H7 (cell line): Measurements from ENCODE around the gene HEG1. TPM values are rescaled to one million over a fixed set of nuclear protein-coding genes. Genes with fewer than 3 reads are reported as not detected.

Experiments used
- DNase-seq: peaks from one replicate; pipeline ENCODE4 v3.0.0; 2012
- H3K27me3 ChIP-seq: 2 replicates; pipeline ENCODE4 v1.6.0; 2011; ENCODE audit warnings: mild to moderate bottlenecking, low read length; ENCODE audit not compliant: control insufficient read depth, insufficient read depth
- H3K36me3 ChIP-seq: replicated peaks from 2 replicates; pipeline ENCODE4 v1.5.1; 2011; ENCODE audit warnings: low read length; ENCODE audit not compliant: control insufficient read depth, insufficient read depth
- H3K4me3 ChIP-seq: 2 replicates; pipeline ENCODE4 v1.5.1; 2011; ENCODE audit warnings: low read depth, mild to moderate bottlenecking, control low read depth, low read length, moderate library complexity; ENCODE audit not compliant: insufficient read depth
- total RNA-seq: library from RNA; depleted of rRNA; stranded (reverse); fragments of >200 nt; shearing (Covaris generic); gene quantifications from 2 replicates; pipeline ENCODE4 v1.2.3, GENCODE V29; 2014

Gene HEG1
- total RNA-seq, 1 experiment from 2014 or later: 18.0 TPM

DNA sequence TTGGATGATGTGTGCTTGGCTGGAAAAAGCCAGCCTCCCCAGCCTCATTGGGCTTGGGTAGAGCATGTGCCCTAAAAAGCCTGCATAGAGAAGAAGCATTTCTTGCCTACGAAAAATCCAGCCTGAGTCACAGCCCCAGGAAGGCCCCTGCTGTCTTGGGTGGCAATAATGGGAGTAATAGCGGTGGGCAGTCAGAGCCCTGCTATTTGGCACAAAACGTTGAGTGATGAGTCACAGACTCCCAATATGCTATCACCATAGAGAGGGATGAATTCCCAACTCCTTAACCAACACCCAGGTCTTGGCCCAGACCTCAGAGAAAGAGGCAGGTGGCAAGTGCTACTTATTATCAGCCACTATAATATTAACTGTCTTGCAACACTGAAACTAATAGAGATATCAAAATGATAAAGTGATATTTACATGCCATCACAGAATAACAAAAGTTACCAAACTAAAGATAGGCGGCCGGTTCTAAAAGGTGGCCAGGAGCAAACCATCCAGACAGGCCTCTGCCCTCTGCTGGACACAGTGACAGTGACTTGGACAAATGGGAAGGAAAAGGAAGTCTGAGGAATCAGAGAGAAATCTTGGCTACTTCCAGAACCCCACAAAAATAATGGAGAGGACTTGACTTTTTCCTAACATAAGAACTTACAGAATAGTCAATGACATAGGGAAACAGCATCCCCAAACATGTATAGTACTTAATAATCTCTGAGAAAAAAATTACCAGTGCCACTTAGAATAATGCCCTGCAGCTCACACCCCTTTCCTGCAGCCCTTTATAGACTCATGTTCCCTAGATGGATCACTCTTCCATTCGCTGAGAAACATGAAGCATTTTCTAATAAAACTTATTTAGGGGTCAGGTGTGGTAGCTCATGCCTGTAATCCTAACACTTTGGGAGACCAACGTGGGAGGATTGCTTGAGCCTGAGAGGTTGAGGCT, 69.3 kb downstream of the HEG1 start:
- H3K27me3 ChIP-seq: no peaks in the 10 kb centered on the region
- peak; percentile 66 for DNase-seq
- no peak overlapping the region for H3K4me3 ChIP-seq
- peaks cover 2% of the 10 kb centered on the region for H3K36me3 ChIP-seq

DNA sequence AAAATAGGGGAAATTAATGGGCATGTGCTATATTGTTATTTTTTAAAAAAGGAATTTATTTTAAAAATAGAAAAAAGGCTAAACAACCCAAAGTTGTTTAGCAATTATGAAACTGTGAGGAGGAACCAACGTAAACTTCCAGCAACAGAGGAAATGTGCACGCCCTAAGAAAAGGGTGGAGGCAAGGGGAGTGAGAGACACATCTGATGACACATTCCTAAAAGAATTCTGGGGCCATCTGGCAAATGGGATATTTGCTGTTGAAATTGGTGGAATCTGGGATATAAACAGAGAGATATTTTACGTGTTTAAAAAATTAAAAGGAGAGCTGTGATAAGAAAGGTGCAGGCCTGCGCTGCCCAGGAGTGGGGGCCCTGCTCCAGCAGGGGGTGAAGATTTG, 70.4 kb downstream of the HEG1 start:
- DNase-seq: no peak
- H3K27me3 ChIP-seq: no peaks in the 10 kb centered on the region
- no peak overlapping the region for H3K4me3 ChIP-seq
- no peaks in the 10 kb centered on the region; the same call in 1 of the 2 replicates for H3K36me3 ChIP-seq

DNA sequence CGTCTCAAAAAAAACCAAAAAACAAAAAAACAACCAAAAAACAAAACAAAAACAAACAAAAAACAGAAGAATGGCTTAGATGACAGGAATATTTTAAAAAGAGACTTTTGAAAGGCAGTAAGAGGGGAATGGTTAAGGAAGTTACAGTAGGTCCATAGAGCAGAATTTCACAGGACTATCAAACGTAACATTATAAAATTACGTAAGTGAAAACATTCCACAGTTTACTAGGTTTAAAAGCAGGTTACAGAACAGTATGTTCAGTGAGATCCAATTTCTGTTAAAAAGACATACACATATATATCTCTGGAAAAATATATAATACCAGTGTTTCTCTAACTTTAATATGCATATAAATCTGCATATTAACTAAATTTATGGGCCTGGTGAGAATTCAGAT, 71.0 kb downstream of the HEG1 start:
- no peak for DNase-seq
- no peaks in the 10 kb centered on the region for H3K36me3 ChIP-seq
- no peaks in the 10 kb centered on the region for H3K27me3 ChIP-seq
- H3K4me3 ChIP-seq: no peak overlapping the region

DNA sequence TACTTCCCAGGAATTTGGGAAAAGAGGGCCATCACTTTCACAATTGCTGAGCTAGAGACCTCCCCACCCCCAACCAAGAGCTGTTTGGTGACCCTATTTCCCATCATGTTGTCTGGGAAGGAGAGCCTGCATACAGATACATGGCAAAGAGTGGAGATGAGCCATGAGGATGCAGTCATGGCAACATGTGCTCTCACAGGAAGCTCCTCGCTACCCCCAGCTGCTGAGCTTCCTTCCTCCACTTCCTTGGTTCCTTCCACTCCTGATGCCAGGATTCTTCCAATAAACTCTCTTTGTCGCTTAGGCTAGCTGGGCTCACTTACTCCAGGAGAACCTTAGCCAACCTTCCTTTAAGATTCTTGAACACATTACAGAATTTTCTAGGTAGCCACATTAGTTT, 72.9 kb downstream of the HEG1 start:
- Histone ChIP-seq H3K27me3 (no peaks in the 10 kb centered on the region), H3K4me3 (no peak overlapping the region), H3K36me3 (no peaks in the 10 kb centered on the region)
- no peak for DNase-seq

DNA sequence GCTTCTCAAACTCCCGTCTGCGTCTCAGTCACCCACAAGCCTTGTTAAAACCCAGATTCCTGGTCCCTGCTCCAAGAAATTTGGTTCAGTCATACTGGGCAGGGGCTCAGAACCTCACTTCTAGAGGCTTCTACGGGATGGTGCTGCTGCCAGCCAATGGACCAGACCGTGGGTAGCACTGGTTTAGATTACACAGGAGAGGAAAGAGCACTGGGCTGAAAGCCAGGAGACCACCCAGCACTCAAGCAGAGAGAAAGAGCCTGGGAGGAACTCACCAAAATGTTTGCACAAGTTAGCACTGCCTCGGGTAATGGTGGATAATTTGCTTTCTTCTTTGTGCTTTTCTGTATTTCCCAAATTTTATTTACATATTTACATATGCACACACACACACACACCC, 74.3 kb downstream of the HEG1 start:
- DNase-seq: no peak
- no peaks in the 10 kb centered on the region for H3K36me3 ChIP-seq
- H3K27me3 ChIP-seq: no peaks in the 10 kb centered on the region
- no peak overlapping the region for H3K4me3 ChIP-seq

DNA sequence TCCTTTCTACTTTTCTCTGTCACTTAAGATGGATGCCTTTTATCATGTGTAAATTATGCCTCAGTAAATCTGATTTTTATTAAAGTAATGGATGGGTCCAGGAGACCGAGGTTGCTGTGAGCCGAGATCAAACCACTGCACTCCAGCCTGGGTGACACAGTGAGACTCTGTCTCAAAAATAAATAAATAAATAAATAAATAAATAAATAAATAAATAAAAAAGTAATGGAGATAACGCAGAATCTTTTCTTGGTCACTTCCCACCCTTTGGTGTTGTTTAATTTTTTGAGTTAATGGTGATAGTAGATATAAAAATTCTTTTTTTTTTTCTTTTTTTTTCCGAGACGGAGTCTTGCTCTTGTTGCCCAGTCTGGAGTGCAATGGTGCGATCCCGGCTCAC, 77.2 kb downstream of the HEG1 start:
- H3K36me3 ChIP-seq: no peaks in the 10 kb centered on the region
- no peak for DNase-seq
- H3K27me3 ChIP-seq: no peaks in the 10 kb centered on the region
- H3K4me3 ChIP-seq: no peak overlapping the region

DNA sequence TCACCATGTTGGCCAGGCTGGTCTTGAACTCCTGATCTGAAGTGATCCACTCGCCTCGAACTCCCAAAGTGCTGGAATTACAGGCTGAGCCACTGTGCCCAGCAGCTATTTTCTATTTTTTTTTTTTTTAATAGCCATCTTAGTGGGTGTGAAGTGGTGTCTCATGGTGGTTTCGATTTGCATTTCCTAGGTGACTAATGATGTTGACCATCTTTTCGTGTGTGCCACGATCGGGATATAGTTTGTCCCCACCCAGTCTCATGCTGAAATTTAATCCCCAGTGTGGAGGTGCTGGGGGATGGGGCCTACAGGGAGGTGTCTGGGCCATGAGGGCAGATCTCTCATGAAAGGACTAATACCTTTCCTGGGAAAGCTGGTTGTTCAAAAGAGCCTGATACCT, 79.4 kb downstream of the HEG1 start:
- no peak for DNase-seq
- H3K27me3 ChIP-seq: no peaks in the 10 kb centered on the region
- no peaks in the 10 kb centered on the region; the same call in 1 of the 2 replicates for H3K36me3 ChIP-seq
- no peak overlapping the region for H3K4me3 ChIP-seq

DNA sequence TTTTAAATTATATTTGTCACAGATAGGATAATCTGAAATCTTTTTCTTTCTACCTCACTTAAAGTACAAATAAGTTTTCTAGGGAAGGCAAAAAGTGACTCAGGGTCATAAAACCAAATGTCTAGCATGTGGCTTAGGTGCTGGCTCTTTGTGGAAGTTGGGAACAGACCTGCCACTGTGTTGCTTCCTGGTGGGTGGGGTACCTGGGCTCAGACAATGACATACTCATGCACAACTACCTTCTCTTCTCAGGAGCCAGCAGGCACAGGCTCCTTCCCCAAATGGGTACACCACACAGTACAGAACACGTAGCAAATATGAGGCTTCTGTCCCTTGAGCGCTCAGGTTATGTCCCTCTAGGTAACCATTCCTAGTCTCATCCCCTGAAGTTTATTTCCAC, 81.1 kb downstream of the HEG1 start:
- Histone ChIP-seq H3K36me3 (peaks cover 1% of the 10 kb centered on the region; the same call in 1 of the 2 replicates), H3K27me3 (no peaks in the 10 kb centered on the region), H3K4me3 (no peak overlapping the region)
- no peak for DNase-seq

DNA sequence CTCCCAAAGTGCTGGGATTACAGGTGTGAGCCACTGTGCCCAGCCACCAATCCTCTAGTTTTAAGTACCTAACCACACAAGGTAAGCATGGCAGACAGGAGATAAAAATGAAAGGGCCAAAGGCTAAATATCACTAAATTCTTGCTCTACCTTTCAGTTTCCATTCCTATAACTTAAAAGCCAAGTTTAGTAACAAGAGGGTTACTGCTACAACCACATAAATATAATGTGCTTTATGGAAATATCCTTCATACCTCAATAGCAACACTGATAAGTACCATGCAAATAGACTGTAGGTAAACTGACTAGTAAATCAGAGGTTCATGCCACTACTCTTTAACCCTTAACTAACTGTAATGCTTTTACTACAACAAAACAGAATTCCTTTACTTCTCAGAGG, 82.5 kb downstream of the HEG1 start:
- Histone ChIP-seq H3K27me3 (no peaks in the 10 kb centered on the region), H3K4me3 (no peak overlapping the region), H3K36me3 (peaks cover 1% of the 10 kb centered on the region; the same call in 1 of the 2 replicates)
- no peak for DNase-seq

DNA sequence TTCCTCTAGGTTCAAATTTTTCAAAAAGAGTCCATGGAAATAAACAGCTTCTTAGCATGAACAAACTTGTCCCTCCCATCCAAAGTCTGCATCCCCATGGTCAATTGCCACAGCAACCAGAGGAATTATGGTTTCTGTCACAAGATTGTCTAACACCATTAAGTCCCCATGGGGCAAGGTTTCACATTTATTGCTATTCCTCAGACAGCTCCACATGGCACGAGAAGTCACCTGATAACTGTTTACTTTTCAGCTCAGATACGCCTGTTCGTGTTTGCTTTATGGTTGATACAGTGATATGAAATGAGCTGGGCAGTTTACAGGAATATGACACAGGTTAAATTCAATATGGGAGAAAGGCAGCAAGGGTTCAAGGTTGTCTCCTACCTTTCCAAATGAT, 83.3 kb downstream of the HEG1 start:
- peaks cover 1% of the 10 kb centered on the region; the same call in 1 of the 2 replicates for H3K36me3 ChIP-seq
- no peak overlapping the region for H3K4me3 ChIP-seq
- DNase-seq: no peak
- no peaks in the 10 kb centered on the region for H3K27me3 ChIP-seq

DNA sequence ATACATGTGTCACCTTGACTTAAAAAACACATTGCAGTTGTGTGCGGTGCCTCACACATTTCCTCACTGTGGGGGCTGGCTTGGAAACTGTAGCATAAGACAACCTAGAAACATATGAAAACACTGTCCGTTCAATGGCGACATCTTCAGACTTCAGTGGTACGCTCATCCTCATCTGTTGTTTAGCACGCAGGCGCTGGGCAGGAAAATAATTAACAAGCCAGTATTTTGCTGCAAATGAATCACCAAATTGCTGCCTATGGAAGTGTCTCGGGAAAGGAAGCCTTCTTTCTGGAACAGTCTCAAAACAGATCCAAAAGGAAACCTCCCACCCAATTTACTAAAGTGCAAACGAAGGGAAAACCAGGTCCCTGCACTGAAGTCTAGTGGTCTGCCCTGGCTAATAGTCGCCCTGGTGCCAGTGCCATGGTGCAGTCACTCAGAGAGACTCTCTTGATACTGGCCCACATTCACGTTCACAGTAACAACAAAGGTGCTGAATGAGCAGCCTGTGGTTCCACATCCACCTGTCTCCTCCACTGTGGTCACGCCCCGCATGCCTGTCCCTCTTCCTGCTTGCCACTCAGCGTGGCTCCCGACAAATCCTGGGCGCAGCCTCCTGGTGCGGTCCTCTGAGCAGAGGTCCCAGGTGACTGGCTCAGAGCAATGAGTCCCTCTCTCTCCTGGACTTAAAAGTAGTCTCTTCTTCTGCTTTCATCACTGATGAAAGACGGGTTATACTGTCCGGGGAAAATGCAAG, 85.7 kb downstream of the HEG1 start:
- Histone ChIP-seq H3K4me3 (no peak overlapping the region), H3K27me3 (no peaks in the 10 kb centered on the region), H3K36me3 (peaks cover 1% of the 10 kb centered on the region; the same call in 1 of the 2 replicates)
- no peak for DNase-seq

DNA sequence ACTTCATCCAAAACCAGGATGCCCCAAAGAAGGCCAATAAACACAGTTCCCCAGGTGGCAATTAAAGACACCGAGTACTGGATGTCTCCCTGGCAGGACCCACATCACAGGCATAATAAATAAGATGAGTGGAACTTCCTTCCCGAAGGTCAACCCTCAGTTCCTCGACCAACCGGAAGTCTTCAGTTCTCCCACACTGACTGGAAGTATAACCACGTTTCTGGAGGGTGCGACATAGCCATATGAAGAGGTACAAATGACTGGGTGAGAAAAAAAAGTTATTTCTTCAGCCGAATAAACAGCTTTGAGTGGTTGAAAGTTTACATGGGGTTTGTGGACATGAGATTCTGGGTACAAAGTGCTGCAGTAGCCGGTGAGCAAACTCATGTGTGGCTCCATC, 86.6 kb downstream of the HEG1 start:
- no peak for DNase-seq
- H3K4me3 ChIP-seq: no peak overlapping the region
- H3K36me3 ChIP-seq: peaks cover 1% of the 10 kb centered on the region; the same call in 1 of the 2 replicates
- H3K27me3 ChIP-seq: no peaks in the 10 kb centered on the region

DNA sequence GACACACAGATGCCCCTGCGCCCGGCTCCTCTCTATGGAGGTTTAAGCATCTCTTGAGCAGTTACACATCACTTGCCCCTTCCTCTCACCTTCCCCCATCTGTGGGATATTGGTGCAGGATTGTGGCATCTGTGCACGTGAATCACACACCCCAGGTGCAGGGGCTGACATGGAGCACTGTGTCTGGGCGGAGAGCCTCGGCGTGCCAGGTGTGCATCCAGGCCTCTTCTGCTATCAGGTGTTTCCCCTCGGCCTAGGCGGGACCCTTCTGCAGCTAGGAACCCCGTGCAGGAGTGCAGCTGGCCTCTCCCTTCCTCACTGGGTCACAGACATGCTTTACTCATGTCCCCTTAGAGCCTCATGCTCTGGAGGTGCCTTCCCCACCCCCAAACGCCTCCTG, 87.8 kb downstream of the HEG1 start:
- DNase-seq: no peak
- Histone ChIP-seq H3K36me3 (0 out of 2 replicates have a peak, but pooled peaks cover 1% of the 10 kb centered on the region), H3K27me3 (no peaks in the 10 kb centered on the region), H3K4me3 (no peak overlapping the region)

DNA sequence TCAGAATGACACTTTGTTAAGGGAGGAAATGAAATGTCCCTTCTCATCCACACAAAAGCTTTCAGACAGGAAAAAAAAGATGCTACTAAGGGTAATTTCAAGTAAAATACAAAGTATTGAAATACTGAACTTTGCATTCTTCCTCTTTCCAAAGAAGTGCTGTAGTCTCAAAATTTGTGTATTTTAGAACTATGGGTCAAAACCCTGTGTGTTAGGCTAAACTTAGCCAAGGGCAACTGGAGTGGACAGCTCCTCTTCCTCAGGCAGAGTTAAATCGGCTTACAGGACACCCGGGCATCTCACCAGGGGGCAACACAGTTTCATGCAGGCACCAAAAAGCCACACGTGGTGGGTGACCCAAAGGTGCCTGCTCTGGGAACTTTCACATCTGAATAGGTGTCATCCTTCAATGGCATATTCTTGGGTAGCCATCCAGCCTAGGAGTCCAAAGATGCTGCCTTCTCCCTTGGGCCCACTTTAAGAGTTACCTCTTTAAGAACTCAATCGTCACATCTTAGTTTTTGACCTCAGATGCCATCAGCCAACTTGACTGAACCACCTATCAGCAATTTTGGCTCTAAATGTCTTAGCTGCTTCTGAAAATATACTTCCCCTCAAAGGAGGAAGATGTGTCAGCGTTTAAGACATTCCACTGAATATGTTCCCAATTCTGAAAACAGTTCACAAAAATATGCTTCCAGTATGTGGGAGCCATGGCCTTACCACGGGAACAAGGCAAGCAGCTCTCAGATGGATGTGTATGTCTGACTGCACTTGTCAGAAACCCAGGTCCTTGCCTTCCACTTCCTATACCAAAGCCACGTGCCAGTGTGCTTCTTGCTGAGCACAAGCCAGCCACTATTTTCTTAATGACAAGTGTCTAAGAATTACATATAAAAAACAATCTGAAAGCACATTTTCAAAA, 89.0 kb downstream of the HEG1 start:
- no peak for DNase-seq
- H3K4me3 ChIP-seq: no peak overlapping the region
- 0 out of 2 replicates have a peak, but pooled peaks cover 1% of the 10 kb centered on the region for H3K36me3 ChIP-seq
- no peaks in the 10 kb centered on the region for H3K27me3 ChIP-seq
